HepG2 (cell line): Measurements from ENCODE around the gene TRAPPC5. TPM values are rescaled to one million over a fixed set of nuclear protein-coding genes. Genes with fewer than 3 reads are reported as not detected.

ENCODE experiments used
- ATAC-seq: fragments of 200-7000 bp; cut with Tn5 transposase; 3 replicates; pipeline ENCODE4 v1.9.1; 2020; ENCODE audit warnings: mild to moderate bottlenecking, moderate library complexity
- BruUV-seq: library from RNA; stranded (reverse); fragments of 400-500 nt; replicated peaks from 2 replicates; lab custom pipeline; 2021; lab: Mats Ljungman, UMichigan
- CTCF ChIA-PET: fragments of 300-600 bp; formaldehyde crosslinking; extraction: SDS; loops from one replicate; lab custom pipeline; 2021; ENCODE audit warnings: low total read pairs, inconsistent platforms, low intra/inter-chr PET ratio; lab: Yijun Ruan, JAX
- POLR2A ChIA-PET: fragments of 350-600 bp; sonication (Branson Sonifier 250); formaldehyde crosslinking; loops from one replicate; lab custom pipeline; 2020; ENCODE audit warnings: antibody characterized with exemption, inconsistent platforms; lab: Yijun Ruan, JAX
- DNase-seq: peaks from one replicate; pipeline ENCODE4 v3.0.0-alpha.2; 2015; ENCODE audit warnings: low spot score
- FAIRE-seq: peaks from 3 replicates; lab custom pipeline; 2011; peaks lifted over from hg19 to GRCh38; lab: Jason Lieb, UNC
- H2AFZ ChIP-seq: one replicate; pipeline ENCODE4 v1.6.1; 2011; ENCODE audit warnings: low read length, inconsistent platforms
- H3K27ac ChIP-seq: fragments of 300-600 bp; 3 replicates; pipeline ENCODE4 v1.8.0; 2011; ENCODE audit warnings: mixed run types, mild to moderate bottlenecking, mixed read lengths, low read length, inconsistent platforms; ENCODE audit not compliant: insufficient read depth; ENCODE audit errors: extremely low read length
- H3K27me3 ChIP-seq, 2 experiments: fragments of 200-600 bp in 1 of 2; 2 replicates in 1 of 2; 3 replicates in 1 of 2; pipeline versions ENCODE4 v1.6.0 to v1.8.0; 2011; ENCODE audit warnings: low read length in 2 of 2, mild to moderate bottlenecking in 2 of 2, moderate library complexity in 2 of 2, inconsistent platforms in 1 of 2; ENCODE audit not compliant: insufficient read depth in 2 of 2, control insufficient read depth in 1 of 2
- H3K36me3 ChIP-seq, 2 experiments: fragments of 200-600 bp in 1 of 2; replicated peaks in 1 of 2; 2 replicates in 1 of 2; 3 replicates in 1 of 2; pipeline versions ENCODE4 v1.5.1 to v1.8.0; 2011; ENCODE audit warnings: low read length in 2 of 2, inconsistent platforms in 1 of 2; ENCODE audit not compliant: insufficient read depth in 2 of 2, control insufficient read depth in 1 of 2
- H3K4me1 ChIP-seq: 2 replicates; pipeline ENCODE4 v1.5.1; 2012; ENCODE audit warnings: low read length, inconsistent platforms; ENCODE audit not compliant: insufficient read depth
- H3K4me2 ChIP-seq: 2 replicates; pipeline ENCODE4 v1.6.0; 2011; ENCODE audit warnings: low read depth, low read length, inconsistent platforms
- H3K4me3 ChIP-seq, 3 experiments: fragments of 200-600 bp in 1 of 3; sonication (generic), shearing (Covaris generic) in 1 of 3; replicated peaks in 1 of 3; 2 replicates each; pipeline ENCODE4 v1.5.1; 2011 to 2016; ENCODE audit warnings: low read length in 3 of 3, inconsistent platforms in 2 of 3, low read depth in 2 of 3, mild to moderate bottlenecking in 2 of 3, control low read depth in 1 of 3, mixed read lengths in 1 of 3; ENCODE audit not compliant: insufficient read depth in 1 of 3
- H3K79me2 ChIP-seq: one replicate; pipeline ENCODE4 v1.6.1; 2011; ENCODE audit warnings: low read length, inconsistent platforms; ENCODE audit not compliant: insufficient read depth
- H3K9ac ChIP-seq: 2 replicates; pipeline ENCODE4 v1.6.0; 2011; ENCODE audit warnings: mild to moderate bottlenecking, low read depth, low read length, inconsistent platforms; ENCODE audit not compliant: insufficient read depth
- H3K9me3 ChIP-seq: 2 replicates; pipeline ENCODE4 v1.5.1; 2012; ENCODE audit warnings: mild to moderate bottlenecking, low read length
- H4K20me1 ChIP-seq: 2 replicates; pipeline ENCODE4 v1.6.0; 2011; ENCODE audit warnings: inconsistent platforms, mild to moderate bottlenecking, low read length, moderate library complexity; ENCODE audit not compliant: insufficient read depth
- DBP ChIP-seq: sonication (generic); formaldehyde crosslinking; IDR thresholded peaks from 2 replicates; pipeline ENCODE4 v1.4.0; 2020; ENCODE audit warnings: missing genetic modification reagents; ENCODE audit errors: not compliant biosample characterization
- DNMT1 ChIP-seq: sonication (generic); formaldehyde crosslinking; IDR thresholded peaks from 2 replicates; pipeline ENCODE4 v1.5.1; 2020; ENCODE audit warnings: mild to moderate bottlenecking, missing genetic modification reagents
- DRAP1 ChIP-seq: IDR thresholded peaks from 2 replicates; pipeline ENCODE4 v1.6.1; 2016; ENCODE audit warnings: missing genetic modification reagents, missing compliant biosample characterization
- HMG20B ChIP-seq: conservative IDR thresholded peaks from 2 replicates; pipeline ENCODE4 v1.6.1; 2016; ENCODE audit warnings: missing genetic modification reagents, missing compliant biosample characterization
- HOXA9 ChIP-seq: sonication (generic); formaldehyde crosslinking; IDR thresholded peaks from 2 replicates; pipeline ENCODE4 v1.8.1; 2022; ENCODE audit warnings: missing genetic modification reagents, mild to moderate bottlenecking, moderate library complexity, borderline replicate concordance
- MED13 ChIP-seq: sonication (generic); formaldehyde crosslinking; IDR thresholded peaks from 2 replicates; pipeline ENCODE4 v1.5.0; 2020; ENCODE audit warnings: missing genetic modification reagents
- MLLT10 ChIP-seq: sonication (generic); formaldehyde crosslinking; IDR thresholded peaks from 2 replicates; pipeline ENCODE4 v1.4.0; 2020; ENCODE audit warnings: missing genetic modification reagents
- MYPOP ChIP-seq: sonication (generic); formaldehyde crosslinking; IDR thresholded peaks from 2 replicates; pipeline ENCODE4 v1.8.1; 2023; ENCODE audit warnings: mild to moderate bottlenecking, moderate library complexity, missing genetic modification reagents
- PAX8 ChIP-seq: sonication (generic); formaldehyde crosslinking; IDR thresholded peaks from 2 replicates; pipeline ENCODE4 v1.8.0; 2022; ENCODE audit warnings: mild to moderate bottlenecking, missing genetic modification reagents, borderline replicate concordance
- PHB2 ChIP-seq: fragments of 450-650 bp; IDR thresholded peaks from 2 replicates; pipeline ENCODE4 v1.6.1; 2018; ENCODE audit not compliant: partially characterized antibody
- PPARG ChIP-seq: conservative IDR thresholded peaks from 2 replicates; pipeline ENCODE4 v1.6.1; 2016; ENCODE audit warnings: missing biosample characterization, missing genetic modification reagents
- RFXANK ChIP-seq: IDR thresholded peaks from 2 replicates; pipeline ENCODE4 v1.6.1; 2016
- ZNF251 ChIP-seq: sonication (generic); formaldehyde crosslinking; IDR thresholded peaks from 2 replicates; pipeline ENCODE4 v1.9.0; 2021; ENCODE audit warnings: mild to moderate bottlenecking, missing genetic modification reagents
- ZNF468 ChIP-seq: sonication (generic); formaldehyde crosslinking; IDR thresholded peaks from 2 replicates; pipeline ENCODE4 v1.8.0; 2022; ENCODE audit warnings: mild to moderate bottlenecking, moderate library complexity, missing genetic modification reagents
- ZNF589 ChIP-seq: sonication (generic); formaldehyde crosslinking; conservative IDR thresholded peaks from 2 replicates; pipeline ENCODE4 v1.8.0; 2022; ENCODE audit warnings: mild to moderate bottlenecking, moderate library complexity, missing genetic modification reagents
- ZNF710 ChIP-seq: sonication (generic); formaldehyde crosslinking; IDR thresholded peaks from 2 replicates; pipeline ENCODE4 v1.5.0; 2020; ENCODE audit warnings: mild to moderate bottlenecking, missing genetic modification reagents, borderline replicate concordance
- ZNF780A ChIP-seq: sonication (generic); formaldehyde crosslinking; IDR thresholded peaks from 2 replicates; pipeline ENCODE4 v1.8.0; 2022; ENCODE audit warnings: mild to moderate bottlenecking, missing genetic modification reagents, moderate library complexity
- ZNF841 ChIP-seq: sonication (generic); formaldehyde crosslinking; IDR thresholded peaks from 2 replicates; pipeline ENCODE4 v1.8.1; 2023; ENCODE audit warnings: missing genetic modification reagents, borderline replicate concordance
- ZZZ3 ChIP-seq: sonication (generic); formaldehyde crosslinking; IDR thresholded peaks from 2 replicates; pipeline ENCODE4 v1.4.0; 2020; ENCODE audit warnings: missing genetic modification reagents, mild to moderate bottlenecking, borderline replicate concordance
- WGBS: methylation state at CpG from one replicate; pipeline ENCODE4 v1.1.6; 2017; ENCODE audit warnings: low lambda C conversion rate; 5-methylcytosine and 5-hydroxymethylcytosine counted together
- in situ Hi-C: cut with HindIII; loops from 2 replicates; pipeline ENCODE4 v1.10.0; 2017; ENCODE audit warnings: low pct_unique_long_range_greater_than_20kb; ENCODE audit not compliant: extremely low pct_ligation_motif_present
- intact Hi-C: fragments of 100-400 bp; cut with micrococcal nuclease; formaldehyde crosslinking; loops from one replicate; pipeline ENCODE4 v1.10.0; 2022; ENCODE audit not compliant: unreplicated experiment
- polyA plus RNA-seq, 8 experiments: library from polyadenylated mRNA; depleted of rRNA in 3 of 8; stranded (reverse) in 7 of 8; unstranded in 1 of 8; fragments of >200 nt; fragmentation: Illumina TruSeq in 4 of 8; extraction: Trizol in 4 of 8; gene quantifications; 2 replicates each; pipeline versions ENCODE4 v1.2.1 to v1.2.3, GENCODE V29; 2011 to 2016; ENCODE audit warnings: low read depth in 4 of 8, missing spikeins in 1 of 8, mixed read lengths in 1 of 8; ENCODE audit not compliant: insufficient read depth in 1 of 8
- total RNA-seq, 5 experiments: library from RNA; depleted of rRNA; stranded (reverse); fragments of >200 nt; fragmentation: Illumina TruSeq; extraction: Trizol; gene quantifications; 2 replicates each; pipeline ENCODE4 v1.2.3, GENCODE V29; 2016; ENCODE audit warnings: low read depth in 1 of 5

TRAPPC5 gene
- total and polyA plus RNA-seq, 2 of the 13 experiments (the other 11 are each of a cell fraction or from before 2014, with no cell fraction given): 38.5 to 78.7 TPM

GRCh38 chr19:7689165-7689564 is 8.5 kb downstream of the TRAPPC5 start:
- H3K27ac ChIP-seq: no peak overlapping the region
- intact Hi-C loops: no loop called here
- H3K4me2 ChIP-seq: no peak overlapping the region
- H4K20me1 ChIP-seq: no peaks in the 10 kb centered on the region
- no peaks in the 10 kb centered on the region for H3K9me3 ChIP-seq
- DNase-seq: no peak
- in situ Hi-C loops: loop anchor here (10.0 kb wide), 1 partner anchor 106 kb away; no protein-coding TSS in a partner anchor
- no peaks in the 10 kb centered on the region for H3K79me2 ChIP-seq
- no peak overlapping the region for H3K9ac ChIP-seq
- ChIA-PET CTCF (no interaction called here), POLR2A (no interaction called here)
- 93% methylated on average over 1 of the region's 23 CpGs for WGBS
- BruUV-seq: no TSS peak
- ATAC-seq: no peak
- peaks cover 3 to 14% of the 10 kb centered on the region in 2 experiments; a peak in 4 of 5 replicates for H3K27me3 ChIP-seq
- H3K4me1 ChIP-seq: no peaks in the 10 kb centered on the region
- no peak overlapping the region for H2AFZ ChIP-seq
- no peak for FAIRE-seq
- TF ChIP-seq PHB2 (no peak), ZNF710 (CRISPR knock-in tag) (no peak), ZZZ3 (CRISPR knock-in tag) (no peak), ZNF251 (CRISPR knock-in tag) (no peak), ZNF841 (CRISPR knock-in tag) (no peak), HMG20B (CRISPR knock-in tag) (no peak), DRAP1 (CRISPR knock-in tag) (no peak), PPARG (no peak), ZNF780A (CRISPR knock-in tag) (no peak), ZNF589 (no peak), PAX8 (no peak), ZNF468 (CRISPR knock-in tag) (no peak), MLLT10 (CRISPR knock-in tag) (no peak), DBP (CRISPR knock-in tag) (no peak), RFXANK (CRISPR knock-in tag) (no peak), HOXA9 (CRISPR knock-in tag) (no peak), DNMT1 (CRISPR knock-in tag) (no peak), MED13 (CRISPR knock-in tag) (no peak), MYPOP (CRISPR knock-in tag) (no peak)
- H3K4me3 ChIP-seq: no peak overlapping the region
- H3K36me3 ChIP-seq: no peaks in the 10 kb centered on the region
